HL-60 (cell line): ENCODE data around the gene TEC.

ENCODE experiments used
- CTCF ChIP-seq: IDR thresholded peaks from one replicate; pipeline ENCODE4 v1.5.1; 2011; ENCODE audit warnings: low read length, control low read depth, inconsistent platforms; ENCODE audit not compliant: insufficient read depth
- GABPA ChIP-seq: IDR thresholded peaks from 2 replicates; pipeline ENCODE4 v1.6.1; 2012; ENCODE audit warnings: low read depth
- POLR2AphosphoS5 ChIP-seq: IDR thresholded peaks from 2 replicates; pipeline ENCODE4 v1.6.1; 2012; ENCODE audit warnings: low read depth
- REST ChIP-seq: IDR thresholded peaks from 2 replicates; pipeline ENCODE4 v1.6.1; 2012; ENCODE audit warnings: low read depth; ENCODE audit not compliant: insufficient replicate concordance
- SPI1 ChIP-seq: IDR thresholded peaks from 2 replicates; pipeline ENCODE4 v1.6.1; 2012; ENCODE audit warnings: low read depth, mild to moderate bottlenecking, borderline replicate concordance

GRCh38 chr4:48153791-48154550 lies 115.7 kb downstream of the TEC start:
- TF ChIP-seq CTCF (no peak), POLR2AphosphoS5 (no peak), SPI1 (no peak), REST (no peak), GABPA (no peak)
